GM23338 (cell line): Measurements from ENCODE around the gene TSLP. TPM values are rescaled to one million over a fixed set of nuclear protein-coding genes. Genes with fewer than 3 reads are reported as not detected.

ENCODE experiments used
- ATAC-seq: fragments of 200-7000 bp; cut with Tn5 transposase; 3 replicates; pipeline ENCODE4 v1.9.1; 2020
- DNase-seq: peaks from one replicate; pipeline ENCODE4 v3.0.0-alpha.2; 2015; ENCODE audit warnings: low spot score
- H2AFZ ChIP-seq: fragments of 200-600 bp; sonication (generic); 2 replicates; pipeline ENCODE4 v1.8.0; 2016; ENCODE audit warnings: antibody characterized with exemption, mild to moderate bottlenecking, moderate library complexity
- H3F3A ChIP-seq: fragments of 200-600 bp; sonication (generic); replicated peaks from 2 replicates; pipeline ENCODE4 v1.8.0; 2017; ENCODE audit warnings: antibody characterized with exemption, mixed run types, low read depth
- H3K27ac ChIP-seq: fragments of 200-600 bp; sonication (generic); 2 replicates; pipeline ENCODE4 v1.6.1; 2016; ENCODE audit warnings: low read depth
- H3K27me3 ChIP-seq: fragments of 200-600 bp; sonication (generic); 2 replicates; pipeline ENCODE4 v1.8.0; 2016; ENCODE audit warnings: mild to moderate bottlenecking, mixed run types, moderate library complexity; ENCODE audit not compliant: insufficient read depth
- H3K36me3 ChIP-seq: fragments of 200-600 bp; sonication (generic); 2 replicates; pipeline ENCODE4 v1.8.0; 2016; ENCODE audit warnings: mild to moderate bottlenecking; ENCODE audit not compliant: insufficient read depth
- H3K4me1 ChIP-seq: fragments of 200-600 bp; sonication (generic); 2 replicates; pipeline ENCODE4 v1.8.0; 2016; ENCODE audit warnings: mild to moderate bottlenecking, moderate library complexity; ENCODE audit not compliant: insufficient read depth
- H3K4me2 ChIP-seq: fragments of 200-600 bp; sonication (generic); 2 replicates; pipeline ENCODE4 v1.7.1; 2017; ENCODE audit warnings: mixed run types
- H3K4me3 ChIP-seq: fragments of 200-600 bp; sonication (generic); 2 replicates; pipeline ENCODE4 v1.6.1; 2016; ENCODE audit warnings: mixed run types
- H3K79me2 ChIP-seq: fragments of 200-600 bp; sonication (generic); replicated peaks from 2 replicates; pipeline ENCODE4 v1.8.0; 2017; ENCODE audit warnings: mild to moderate bottlenecking; ENCODE audit not compliant: insufficient read depth
- H3K9me2 ChIP-seq: fragments of 200-600 bp; sonication (generic); 2 replicates; pipeline ENCODE4 v1.8.0; 2017; ENCODE audit not compliant: insufficient read depth
- H4K20me1 ChIP-seq: fragments of 200-600 bp; sonication (generic); replicated peaks from 2 replicates; pipeline ENCODE4 v1.8.0; 2017; ENCODE audit warnings: mild to moderate bottlenecking; ENCODE audit not compliant: insufficient read depth
- H3K27ac Mint-ChIP-seq: 2 replicates; pipeline ENCODE4 v1.8.0; 2020; ENCODE audit warnings: inconsistent platforms, mild to moderate bottlenecking, moderate library complexity, mixed read lengths
- H3K27me3 Mint-ChIP-seq: 3 replicates; pipeline ENCODE4 v1.8.0; 2022; ENCODE audit warnings: low read depth, mild to moderate bottlenecking, moderate library complexity, mixed read lengths, inconsistent platforms; ENCODE audit not compliant: insufficient read depth, poor library complexity
- H3K36me3 Mint-ChIP-seq: 3 replicates; pipeline ENCODE4 v1.8.0; 2021; ENCODE audit warnings: low read depth, mild to moderate bottlenecking, inconsistent platforms, moderate library complexity, mixed read lengths
- H3K4me1 Mint-ChIP-seq: 3 replicates; pipeline ENCODE4 v1.8.0; 2020; ENCODE audit warnings: mild to moderate bottlenecking, inconsistent platforms, mixed read lengths
- H3K4me3 Mint-ChIP-seq: 3 replicates; pipeline ENCODE4 v1.8.0; 2021; ENCODE audit warnings: moderate library complexity, mild to moderate bottlenecking, inconsistent platforms, mixed read lengths
- H3K9me3 Mint-ChIP-seq: 3 replicates; pipeline ENCODE4 v1.8.0; 2020; ENCODE audit warnings: moderate library complexity, mild to moderate bottlenecking, inconsistent platforms, mixed read lengths
- CREB1 ChIP-seq: fragments of 250-450 bp; sonication (Bioruptor Pico); IDR thresholded peaks from 2 replicates; pipeline ENCODE4 v1.5.0; 2020; ENCODE audit warnings: low read depth, mild to moderate bottlenecking, moderate library complexity
- EZH2 ChIP-seq: fragments of 200-600 bp; sonication (generic); IDR thresholded peaks from one replicate; pipeline ENCODE4 v1.8.0; 2017; ENCODE audit warnings: antibody characterized with exemption, mild to moderate bottlenecking, low read depth; ENCODE audit not compliant: unreplicated experiment
- NANOG ChIP-seq: IDR thresholded peaks from 2 replicates; pipeline ENCODE4 v1.6.1; 2016; ENCODE audit warnings: antibody characterized with exemption, borderline replicate concordance
- ZNF114 ChIP-seq: fragments of 250-450 bp; sonication (Bioruptor Pico); IDR thresholded peaks from 2 replicates; pipeline ENCODE4 v1.5.0; 2020; ENCODE audit warnings: mild to moderate bottlenecking, moderate library complexity
- ZNF331 ChIP-seq: fragments of 250-450 bp; sonication (Bioruptor Pico); IDR thresholded peaks from 2 replicates; pipeline ENCODE4 v1.5.0; 2020; ENCODE audit warnings: low read depth, mild to moderate bottlenecking, moderate library complexity
- polyA plus RNA-seq: library from polyadenylated mRNA; unstranded; fragments of >200 nt; fragmentation: Nextera tagmentation; extraction: Ambion mirVana; gene quantifications from 2 replicates; pipeline ENCODE4 v1.2.1, GENCODE V29; 2016
- total RNA-seq: library from RNA; depleted of rRNA; stranded (reverse); fragments of >200 nt; shearing (Covaris generic); gene quantifications from 2 replicates; pipeline ENCODE4 v1.2.3, GENCODE V29; 2014
- TF ChIP-seq, protein P1 (sequence below): IDR thresholded peaks from 2 replicates; pipeline ENCODE4 v1.6.1; 2016; ENCODE audit warnings: antibody characterized with exemption
- TF ChIP-seq, protein P2 (sequence below), 2 experiments: fragments of 200-600 bp in 1 of 2; sonication (generic) in 1 of 2; conservative IDR thresholded peaks; 2 replicates each; pipeline versions ENCODE4 v1.5.1 to v1.6.1; 2016 to 2017; ENCODE audit warnings: antibody characterized with exemption in 2 of 2, low read depth in 2 of 2, mild to moderate bottlenecking in 2 of 2, moderate library complexity in 1 of 2
- TF ChIP-seq, protein P3 (sequence below): IDR thresholded peaks from one replicate; pipeline ENCODE4 v1.6.1; 2018; ENCODE audit warnings: antibody characterized with exemption; ENCODE audit not compliant: unreplicated experiment
- TF ChIP-seq, protein P4 (sequence below): fragments of 250-450 bp; sonication (Bioruptor Pico); IDR thresholded peaks from 2 replicates; pipeline ENCODE4 v1.5.0; 2020; ENCODE audit warnings: mild to moderate bottlenecking, moderate library complexity

TSLP gene
- total and polyA plus RNA-seq, 2 experiments from 2014 or later, result 0.35 to 1.5 TPM

DNA sequence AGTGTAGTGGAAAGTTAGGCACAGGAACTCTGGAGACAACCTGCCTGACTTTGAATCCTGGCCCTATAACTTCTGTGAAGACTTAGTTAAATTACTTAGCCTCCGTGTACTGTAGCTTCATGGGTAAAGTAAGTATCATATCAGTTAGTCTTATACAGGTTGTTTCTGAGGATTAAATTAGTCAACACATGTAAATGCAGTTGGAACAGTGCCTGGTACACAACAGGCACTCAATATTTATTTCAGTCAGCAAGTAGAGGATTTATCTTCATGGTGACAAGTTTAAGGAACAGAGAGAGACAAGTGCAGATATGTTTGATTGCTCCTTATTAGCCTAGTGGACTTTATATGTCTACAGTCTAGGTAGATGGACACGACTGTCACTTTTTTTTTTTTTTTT is 2.7 kb downstream of the TSLP start:
- Histone ChIP-seq H3K4me1 (peaks cover 22% of the 10 kb centered on the region), H3K9me2 (no peaks in the 10 kb centered on the region), H3K27me3 (peaks cover 62% of the 10 kb centered on the region), H3K27ac (no peak overlapping the region), H4K20me1 (no peaks in the 10 kb centered on the region), H2AFZ (no peak overlapping the region), H3F3A (no peaks in the 10 kb centered on the region), H3K36me3 (no peaks in the 10 kb centered on the region), H3K4me3 (peak overlapping the region; percentile 86), H3K79me2 (no peaks in the 10 kb centered on the region), H3K4me2 (peak overlapping the region; percentile 89)
- TF ChIP-seq ZNF331 (CRISPR knock-in tag), result no peak
- ATAC-seq (no peak), DNase-seq (no peak)
- Mint-ChIP-seq H3K36me3 (no peaks in the 10 kb centered on the region), H3K27me3 (peaks cover 55% of the 10 kb centered on the region), H3K9me3 (no peaks in the 10 kb centered on the region), H3K4me3 (peak overlapping the region; percentile 90), H3K4me1 (peaks cover 11% of the 10 kb centered on the region; the same call in 2 of the 3 replicates), H3K27ac (no peak overlapping the region)

DNA sequence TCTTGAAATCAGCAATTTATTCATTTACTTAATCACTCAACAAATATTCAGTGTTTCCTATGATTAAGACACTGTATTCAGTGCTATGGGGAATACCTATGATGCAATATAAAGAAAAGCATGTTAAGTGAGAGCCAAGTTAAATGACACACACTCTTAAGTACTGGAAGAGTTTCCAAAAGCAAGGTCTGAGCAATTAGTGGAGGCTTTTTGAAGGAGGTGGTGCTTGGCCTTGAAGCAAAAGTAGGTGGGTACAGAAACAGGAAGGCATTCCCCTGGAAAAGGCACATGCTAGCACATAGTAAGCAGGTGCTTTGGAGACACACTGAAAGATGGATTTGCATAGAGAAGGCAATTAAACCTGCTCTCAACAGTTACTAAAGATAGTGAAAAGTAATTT is 4.0 kb downstream of the TSLP start:
- peaks cover 22% of the 10 kb centered on the region for H3K4me1 ChIP-seq
- Mint-ChIP-seq H3K4me1 (peaks cover 11% of the 10 kb centered on the region; the same call in 2 of the 3 replicates), H3K27ac (no peak overlapping the region), H3K4me3 (no peak overlapping the region), H3K9me3 (no peaks in the 10 kb centered on the region), H3K36me3 (no peaks in the 10 kb centered on the region), H3K27me3 (peaks cover 43% of the 10 kb centered on the region)
- H3K9me2 ChIP-seq, result no peaks in the 10 kb centered on the region
- DNase-seq (no peak), ATAC-seq (no peak)
- H3K36me3 ChIP-seq, result no peaks in the 10 kb centered on the region
- no peak overlapping the region for H3K4me2 ChIP-seq
- peaks cover 52% of the 10 kb centered on the region for H3K27me3 ChIP-seq
- no peak overlapping the region for H3K27ac ChIP-seq
- H2AFZ ChIP-seq, result no peak overlapping the region
- no peaks in the 10 kb centered on the region for H3F3A ChIP-seq
- no peak overlapping the region for H3K4me3 ChIP-seq
- H3K79me2 ChIP-seq, result no peaks in the 10 kb centered on the region
- H4K20me1 ChIP-seq, result no peaks in the 10 kb centered on the region
- TF ChIP-seq, protein P1, sequence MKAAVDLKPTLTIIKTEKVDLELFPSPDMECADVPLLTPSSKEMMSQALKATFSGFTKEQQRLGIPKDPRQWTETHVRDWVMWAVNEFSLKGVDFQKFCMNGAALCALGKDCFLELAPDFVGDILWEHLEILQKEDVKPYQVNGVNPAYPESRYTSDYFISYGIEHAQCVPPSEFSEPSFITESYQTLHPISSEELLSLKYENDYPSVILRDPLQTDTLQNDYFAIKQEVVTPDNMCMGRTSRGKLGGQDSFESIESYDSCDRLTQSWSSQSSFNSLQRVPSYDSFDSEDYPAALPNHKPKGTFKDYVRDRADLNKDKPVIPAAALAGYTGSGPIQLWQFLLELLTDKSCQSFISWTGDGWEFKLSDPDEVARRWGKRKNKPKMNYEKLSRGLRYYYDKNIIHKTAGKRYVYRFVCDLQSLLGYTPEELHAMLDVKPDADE, result no peak
- no peak for TF ChIP-seq EZH2
- TF ChIP-seq, protein P2, sequence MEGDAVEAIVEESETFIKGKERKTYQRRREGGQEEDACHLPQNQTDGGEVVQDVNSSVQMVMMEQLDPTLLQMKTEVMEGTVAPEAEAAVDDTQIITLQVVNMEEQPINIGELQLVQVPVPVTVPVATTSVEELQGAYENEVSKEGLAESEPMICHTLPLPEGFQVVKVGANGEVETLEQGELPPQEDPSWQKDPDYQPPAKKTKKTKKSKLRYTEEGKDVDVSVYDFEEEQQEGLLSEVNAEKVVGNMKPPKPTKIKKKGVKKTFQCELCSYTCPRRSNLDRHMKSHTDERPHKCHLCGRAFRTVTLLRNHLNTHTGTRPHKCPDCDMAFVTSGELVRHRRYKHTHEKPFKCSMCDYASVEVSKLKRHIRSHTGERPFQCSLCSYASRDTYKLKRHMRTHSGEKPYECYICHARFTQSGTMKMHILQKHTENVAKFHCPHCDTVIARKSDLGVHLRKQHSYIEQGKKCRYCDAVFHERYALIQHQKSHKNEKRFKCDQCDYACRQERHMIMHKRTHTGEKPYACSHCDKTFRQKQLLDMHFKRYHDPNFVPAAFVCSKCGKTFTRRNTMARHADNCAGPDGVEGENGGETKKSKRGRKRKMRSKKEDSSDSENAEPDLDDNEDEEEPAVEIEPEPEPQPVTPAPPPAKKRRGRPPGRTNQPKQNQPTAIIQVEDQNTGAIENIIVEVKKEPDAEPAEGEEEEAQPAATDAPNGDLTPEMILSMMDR (conservative IDR thresholded peaks at IDR 0.05; ENCODE audit: low read depth in 2 of 2), result no peak
- TF ChIP-seq ZNF331 (CRISPR knock-in tag), result no peak
- TF ChIP-seq CREB1 (CRISPR knock-in tag), result no peak
- TF ChIP-seq NANOG, result no peak
- no peak for TF ChIP-seq ZNF114 (CRISPR knock-in tag)
- TF ChIP-seq, protein P3, sequence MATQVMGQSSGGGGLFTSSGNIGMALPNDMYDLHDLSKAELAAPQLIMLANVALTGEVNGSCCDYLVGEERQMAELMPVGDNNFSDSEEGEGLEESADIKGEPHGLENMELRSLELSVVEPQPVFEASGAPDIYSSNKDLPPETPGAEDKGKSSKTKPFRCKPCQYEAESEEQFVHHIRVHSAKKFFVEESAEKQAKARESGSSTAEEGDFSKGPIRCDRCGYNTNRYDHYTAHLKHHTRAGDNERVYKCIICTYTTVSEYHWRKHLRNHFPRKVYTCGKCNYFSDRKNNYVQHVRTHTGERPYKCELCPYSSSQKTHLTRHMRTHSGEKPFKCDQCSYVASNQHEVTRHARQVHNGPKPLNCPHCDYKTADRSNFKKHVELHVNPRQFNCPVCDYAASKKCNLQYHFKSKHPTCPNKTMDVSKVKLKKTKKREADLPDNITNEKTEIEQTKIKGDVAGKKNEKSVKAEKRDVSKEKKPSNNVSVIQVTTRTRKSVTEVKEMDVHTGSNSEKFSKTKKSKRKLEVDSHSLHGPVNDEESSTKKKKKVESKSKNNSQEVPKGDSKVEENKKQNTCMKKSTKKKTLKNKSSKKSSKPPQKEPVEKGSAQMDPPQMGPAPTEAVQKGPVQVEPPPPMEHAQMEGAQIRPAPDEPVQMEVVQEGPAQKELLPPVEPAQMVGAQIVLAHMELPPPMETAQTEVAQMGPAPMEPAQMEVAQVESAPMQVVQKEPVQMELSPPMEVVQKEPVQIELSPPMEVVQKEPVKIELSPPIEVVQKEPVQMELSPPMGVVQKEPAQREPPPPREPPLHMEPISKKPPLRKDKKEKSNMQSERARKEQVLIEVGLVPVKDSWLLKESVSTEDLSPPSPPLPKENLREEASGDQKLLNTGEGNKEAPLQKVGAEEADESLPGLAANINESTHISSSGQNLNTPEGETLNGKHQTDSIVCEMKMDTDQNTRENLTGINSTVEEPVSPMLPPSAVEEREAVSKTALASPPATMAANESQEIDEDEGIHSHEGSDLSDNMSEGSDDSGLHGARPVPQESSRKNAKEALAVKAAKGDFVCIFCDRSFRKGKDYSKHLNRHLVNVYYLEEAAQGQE, result no peak
- TF ChIP-seq, protein P4, sequence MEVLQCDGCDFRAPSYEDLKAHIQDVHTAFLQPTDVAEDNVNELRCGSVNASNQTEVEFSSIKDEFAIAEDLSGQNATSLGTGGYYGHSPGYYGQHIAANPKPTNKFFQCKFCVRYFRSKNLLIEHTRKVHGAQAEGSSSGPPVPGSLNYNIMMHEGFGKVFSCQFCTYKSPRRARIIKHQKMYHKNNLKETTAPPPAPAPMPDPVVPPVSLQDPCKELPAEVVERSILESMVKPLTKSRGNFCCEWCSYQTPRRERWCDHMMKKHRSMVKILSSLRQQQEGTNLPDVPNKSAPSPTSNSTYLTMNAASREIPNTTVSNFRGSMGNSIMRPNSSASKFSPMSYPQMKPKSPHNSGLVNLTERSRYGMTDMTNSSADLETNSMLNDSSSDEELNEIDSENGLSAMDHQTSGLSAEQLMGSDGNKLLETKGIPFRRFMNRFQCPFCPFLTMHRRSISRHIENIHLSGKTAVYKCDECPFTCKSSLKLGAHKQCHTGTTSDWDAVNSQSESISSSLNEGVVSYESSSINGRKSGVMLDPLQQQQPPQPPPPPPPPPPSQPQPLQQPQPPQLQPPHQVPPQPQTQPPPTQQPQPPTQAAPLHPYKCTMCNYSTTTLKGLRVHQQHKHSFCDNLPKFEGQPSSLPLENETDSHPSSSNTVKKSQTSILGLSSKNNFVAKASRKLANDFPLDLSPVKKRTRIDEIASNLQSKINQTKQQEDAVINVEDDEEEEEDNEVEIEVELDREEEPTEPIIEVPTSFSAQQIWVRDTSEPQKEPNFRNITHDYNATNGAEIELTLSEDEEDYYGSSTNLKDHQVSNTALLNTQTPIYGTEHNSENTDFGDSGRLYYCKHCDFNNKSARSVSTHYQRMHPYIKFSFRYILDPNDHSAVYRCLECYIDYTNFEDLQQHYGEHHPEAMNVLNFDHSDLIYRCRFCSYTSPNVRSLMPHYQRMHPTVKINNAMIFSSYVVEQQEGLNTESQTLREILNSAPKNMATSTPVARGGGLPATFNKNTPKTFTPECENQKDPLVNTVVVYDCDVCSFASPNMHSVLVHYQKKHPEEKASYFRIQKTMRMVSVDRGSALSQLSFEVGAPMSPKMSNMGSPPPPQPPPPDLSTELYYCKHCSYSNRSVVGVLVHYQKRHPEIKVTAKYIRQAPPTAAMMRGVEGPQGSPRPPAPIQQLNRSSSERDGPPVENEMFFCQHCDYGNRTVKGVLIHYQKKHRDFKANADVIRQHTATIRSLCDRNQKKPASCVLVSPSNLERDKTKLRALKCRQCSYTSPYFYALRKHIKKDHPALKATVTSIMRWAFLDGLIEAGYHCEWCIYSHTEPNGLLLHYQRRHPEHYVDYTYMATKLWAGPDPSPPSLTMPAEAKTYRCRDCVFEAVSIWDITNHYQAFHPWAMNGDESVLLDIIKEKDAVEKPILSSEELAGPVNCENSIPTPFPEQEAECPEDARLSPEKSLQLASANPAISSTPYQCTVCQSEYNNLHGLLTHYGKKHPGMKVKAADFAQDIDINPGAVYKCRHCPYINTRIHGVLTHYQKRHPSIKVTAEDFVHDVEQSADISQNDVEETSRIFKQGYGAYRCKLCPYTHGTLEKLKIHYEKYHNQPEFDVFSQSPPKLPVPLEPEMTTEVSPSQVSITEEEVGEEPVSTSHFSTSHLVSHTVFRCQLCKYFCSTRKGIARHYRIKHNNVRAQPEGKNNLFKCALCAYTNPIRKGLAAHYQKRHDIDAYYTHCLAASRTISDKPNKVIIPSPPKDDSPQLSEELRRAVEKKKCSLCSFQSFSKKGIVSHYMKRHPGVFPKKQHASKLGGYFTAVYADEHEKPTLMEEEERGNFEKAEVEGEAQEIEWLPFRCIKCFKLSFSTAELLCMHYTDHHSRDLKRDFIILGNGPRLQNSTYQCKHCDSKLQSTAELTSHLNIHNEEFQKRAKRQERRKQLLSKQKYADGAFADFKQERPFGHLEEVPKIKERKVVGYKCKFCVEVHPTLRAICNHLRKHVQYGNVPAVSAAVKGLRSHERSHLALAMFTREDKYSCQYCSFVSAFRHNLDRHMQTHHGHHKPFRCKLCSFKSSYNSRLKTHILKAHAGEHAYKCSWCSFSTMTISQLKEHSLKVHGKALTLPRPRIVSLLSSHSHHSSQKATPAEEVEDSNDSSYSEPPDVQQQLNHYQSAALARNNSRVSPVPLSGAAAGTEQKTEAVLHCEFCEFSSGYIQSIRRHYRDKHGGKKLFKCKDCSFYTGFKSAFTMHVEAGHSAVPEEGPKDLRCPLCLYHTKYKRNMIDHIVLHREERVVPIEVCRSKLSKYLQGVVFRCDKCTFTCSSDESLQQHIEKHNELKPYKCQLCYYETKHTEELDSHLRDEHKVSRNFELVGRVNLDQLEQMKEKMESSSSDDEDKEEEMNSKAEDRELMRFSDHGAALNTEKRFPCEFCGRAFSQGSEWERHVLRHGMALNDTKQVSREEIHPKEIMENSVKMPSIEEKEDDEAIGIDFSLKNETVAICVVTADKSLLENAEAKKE (CRISPR knock-in tag), result no peak
